Head of caudate nucleus (tissue), 42 donors: Measurements from ENCODE around the gene DDB1.
A peak's percentile ranks its signal among the peaks of the same experiment; 100 is the strongest.
"Not testable (repeated sequence)": the region's sequence is repeated elsewhere in the genome, so short reads cannot be mapped to it uniquely, and the experiment has no call there.

Experiments
- DNase-seq, 42 donors: peaks; one replicate each; pipeline versions ENCODE4 v3.0.0 to v3.0.0-alpha.2; 2020 to 2021; ENCODE audit warnings: mixed read lengths in 7 of 42
- intact Hi-C: fragments of 100-400 bp; cut with DNase I; formaldehyde crosslinking; loops from one replicate; pipeline ENCODE4 v1.15.0; 2022

The DDB1 gene

GRCh38 chr11:61254403-61255025 lies 78.4 kb downstream of the DDB1 start:
- intact Hi-C loops, result no loop called here

GRCh38 chr11:61252332-61252731 lies 80.6 kb downstream of the DDB1 start:
- intact Hi-C loops, result not testable (repeated sequence)

More at GRCh38 chr11:61254403-61255025, 78.4 kb downstream of the DDB1 start:
- peak in 41 of 42 donors; percentile 25 to 85 (median 65) for DNase-seq

GRCh38 chr11:61250796-61251765 lies 81.8 kb downstream of the DDB1 start:
- intact Hi-C loops, DNase-seq: not testable (repeated sequence)

More at GRCh38 chr11:61252332-61252731, 80.6 kb downstream of the DDB1 start:
- not testable (repeated sequence) for DNase-seq
